ENCODE measurements around the gene STRN4.
A peak's percentile ranks its signal among the peaks of the same experiment; 100 is the strongest.

STRN4 gene

DNA sequence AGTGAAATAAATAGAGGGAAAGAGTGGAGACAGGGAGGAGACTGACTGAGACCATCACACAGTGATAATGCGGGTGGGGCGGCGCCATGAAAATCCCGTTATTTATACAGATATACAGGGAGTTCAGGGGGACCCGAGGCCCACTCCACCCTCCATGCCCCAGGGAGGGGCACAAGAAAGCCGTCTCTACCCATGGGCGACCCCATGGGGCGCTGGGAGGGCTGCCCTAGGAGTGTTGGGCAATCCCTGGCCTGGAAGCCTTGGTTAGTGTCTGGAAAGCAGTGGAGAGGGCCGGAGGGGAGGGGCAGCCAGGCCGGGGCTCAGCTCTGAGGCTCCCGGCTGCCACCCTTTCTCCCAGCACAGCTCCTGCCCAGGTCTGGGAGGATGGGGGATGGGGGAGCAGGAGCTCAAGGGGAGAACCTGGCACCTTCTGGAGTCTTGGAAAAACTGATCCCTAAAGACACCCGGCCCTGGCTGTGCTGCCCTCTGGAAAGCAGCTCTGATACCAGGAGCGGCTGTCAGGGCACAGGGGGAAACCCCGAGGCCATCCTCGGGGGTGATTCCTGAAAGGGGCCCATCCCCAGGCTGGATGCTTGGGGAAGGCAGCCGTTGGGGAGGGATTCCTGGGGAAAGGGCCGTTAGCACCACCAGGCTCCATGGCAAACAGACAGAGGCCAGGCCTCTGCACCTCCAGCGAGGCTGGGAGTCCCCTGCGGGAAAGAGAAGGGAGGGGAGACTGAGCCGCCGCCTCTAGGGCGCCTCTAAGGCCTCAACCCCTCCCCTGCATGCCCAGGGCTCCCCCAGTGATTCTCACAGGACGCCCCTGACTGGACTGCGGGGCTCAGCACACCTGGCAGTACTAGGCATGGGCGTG lies 26.4 kb downstream of the STRN4 start:
- no peak for DNase-seq (ENCODE audit: low spot score)
- H3K27ac ChIP-seq = peak overlapping the region; percentile 93
- POLR2A ChIA-PET (ENCODE audit: low non-redundant PET) = no interaction called here
- TF ChIP-seq CTCF (conservative IDR thresholded peaks at IDR 0.05; ENCODE audit: low read depth) = no peak
- CTCF ChIA-PET = interaction anchor here (0.6 kb wide), 1 partner anchor 147 kb away, joined by 5 read pairs; no protein-coding TSS in a partner anchor

GRCh38 chr19:46718934-46719622 lies 27.2 kb downstream of the STRN4 start:
- POLR2A ChIA-PET (ENCODE audit: low non-redundant PET) = no interaction called here
- peak overlapping the region; percentile 93 for H3K27ac ChIP-seq
- TF ChIP-seq CTCF (conservative IDR thresholded peaks at IDR 0.05; ENCODE audit: low read depth) = no peak
- no peak for DNase-seq (ENCODE audit: low spot score)
- CTCF ChIA-PET = interaction anchor here (1.2 kb wide), 1 partner anchor 15 kb away, joined by 3 read pairs; no protein-coding TSS in a partner anchor

GRCh38 chr19:46718157-46718933 lies 27.9 kb downstream of the STRN4 start:
- peak; percentile 66 for DNase-seq (ENCODE audit: low spot score)
- peak overlapping the region; percentile 93 for H3K27ac ChIP-seq
- POLR2A ChIA-PET (ENCODE audit: low non-redundant PET) = no interaction called here
- CTCF ChIA-PET = interaction anchor here (1.2 kb wide), 1 partner anchor 14 kb away, joined by 3 read pairs; no protein-coding TSS in a partner anchor
- TF ChIP-seq CTCF (conservative IDR thresholded peaks at IDR 0.05; ENCODE audit: low read depth) = no peak

- peak overlapping the region; percentile 93 for H3K27ac ChIP-seq
- no peak for DNase-seq (ENCODE audit: low spot score)
Measured at GRCh38 chr19:46717716-46718143, 28.5 kb downstream of the STRN4 start.

DNA sequence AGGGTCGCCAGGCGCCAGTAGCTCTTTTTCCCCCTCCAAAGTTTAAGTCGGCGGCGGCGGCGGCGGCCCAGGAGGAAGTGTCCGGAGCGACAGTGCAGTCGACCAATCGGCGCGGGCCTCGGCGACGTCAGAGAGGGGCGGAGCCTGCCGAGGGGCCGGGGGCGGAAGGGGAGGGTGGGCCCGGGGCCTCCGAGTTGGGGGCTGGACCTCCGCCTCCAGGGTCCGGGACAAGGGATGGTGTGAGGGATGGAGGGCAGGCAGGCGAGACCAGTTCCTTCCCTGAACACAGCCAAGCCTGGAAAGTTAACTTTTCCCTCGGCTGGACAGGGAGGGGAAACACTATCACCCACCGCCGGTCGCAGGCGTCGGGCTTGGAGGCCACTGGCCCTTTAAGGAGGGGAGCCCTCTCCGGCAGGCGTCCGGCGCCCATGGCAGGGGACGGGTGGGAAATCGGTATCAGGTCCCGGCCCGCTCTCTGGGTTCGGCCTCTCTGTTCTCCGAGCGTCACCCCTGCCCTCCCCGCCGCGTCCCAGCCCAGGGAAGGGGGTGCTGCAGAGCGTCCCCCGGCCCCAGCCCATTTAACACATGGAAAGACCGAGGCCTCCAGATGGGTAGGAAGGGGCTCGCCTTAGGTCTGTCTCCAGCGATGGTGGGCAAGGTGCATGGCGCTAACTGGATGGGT lies 29.1 kb downstream of the STRN4 start, which contains the start of gene PRKD2:
Gene PRKD2 (minus strand): TSS at position 81 of the 682 bp plus-strand sequence. CDS start 744 bp downstream, outside the sequence.
- ChIA-PET CTCF (interaction anchor here (0.9 to 1.7 kb wide), 2 partner anchors 11 to 37 kb away, joined by 3 to 7 read pairs; no protein-coding TSS in a partner anchor), POLR2A (ENCODE audit: low non-redundant PET) (interaction anchor here (0.6 kb wide), 1 partner anchor 19 kb away, joined by 3 read pairs; no protein-coding TSS in a partner anchor)
- DNase-seq (ENCODE audit: low spot score) = peak; percentile 91
- H3K27ac ChIP-seq = peak within 1 kb of the TSS; percentile 93
- no peak for TF ChIP-seq CTCF (conservative IDR thresholded peaks at IDR 0.05; ENCODE audit: low read depth)

More at GRCh38 chr19:46717716-46718143, 28.5 kb downstream of the STRN4 start:
- CTCF ChIA-PET = interaction anchor here (1.2 kb wide), 1 partner anchor 14 kb away, joined by 3 read pairs; no protein-coding TSS in a partner anchor
- POLR2A ChIA-PET (ENCODE audit: low non-redundant PET) = no interaction called here
- no peak for TF ChIP-seq CTCF (conservative IDR thresholded peaks at IDR 0.05; ENCODE audit: low read depth)
